ENCODE data around the gene PLCL1.
A peak's percentile ranks its signal among the peaks of the same experiment; 100 is the strongest.

The PLCL1 gene

DNA sequence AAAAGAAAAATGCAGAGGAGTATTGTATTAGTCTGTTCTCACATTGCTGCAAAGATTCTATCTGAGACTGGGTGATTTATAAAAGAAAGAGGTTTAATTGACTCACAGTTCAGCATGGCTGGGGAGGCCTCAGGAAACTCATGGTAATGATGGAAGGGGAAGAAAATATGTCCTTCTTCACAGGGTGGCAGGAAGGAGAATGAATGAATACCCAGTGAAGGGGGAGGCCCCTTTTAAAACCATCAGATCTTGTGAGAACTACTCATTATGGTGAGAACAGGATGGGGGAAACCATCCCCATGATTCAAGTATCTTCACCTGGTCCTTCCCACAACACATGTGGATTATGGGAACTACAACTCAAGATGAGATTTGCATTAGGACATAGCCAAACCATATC lies 9.1 kb upstream of the PLCL1 start:
- Histone ChIP-seq H3K36me3 (ENCODE audit: insufficient read depth, low read length) (no peaks in the 10 kb centered on the region), H3K4me3 (ENCODE audit: low read depth in 1 of 2, low read length in 2 of 2) (no peak overlapping the region), H3K27me3 (ENCODE audit: control insufficient read depth in 1 of 2, insufficient read depth in 2 of 2, low read length in 2 of 2) (no peaks in the 10 kb centered on the region), H3K27ac (ENCODE audit: low read depth, low read length) (no peak overlapping the region), H3K4me1 (ENCODE audit: insufficient read depth, low read length) (no peaks in the 10 kb centered on the region), H3K9ac (ENCODE audit: low read length) (no peak overlapping the region), H3K9me3 (ENCODE audit: low read length) (no peaks in the 10 kb centered on the region)

DNA sequence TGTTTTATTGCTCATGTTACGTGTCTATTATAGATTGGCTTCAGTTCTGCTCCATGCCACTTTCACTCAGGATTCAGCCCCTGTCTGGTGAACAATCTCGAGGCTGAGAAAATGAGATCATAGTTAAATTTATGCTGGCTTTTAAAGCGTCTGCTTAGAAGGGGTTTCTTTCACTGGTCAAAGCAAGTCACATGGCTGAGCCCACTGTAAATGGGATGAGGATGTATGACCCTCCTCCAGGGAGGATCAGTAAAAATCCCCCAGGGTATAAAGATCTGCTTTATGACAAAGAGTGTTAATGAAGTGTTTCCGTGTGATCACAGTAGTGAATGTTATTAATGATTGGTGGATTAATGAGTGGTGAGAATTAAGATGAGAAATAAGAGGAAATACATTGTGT lies 6.2 kb upstream of the PLCL1 start:
- H3K27me3 ChIP-seq (ENCODE audit: control insufficient read depth in 1 of 2, insufficient read depth in 2 of 2, low read length in 2 of 2) = no peaks in the 10 kb centered on the region
- no peak overlapping the region for H3K27ac ChIP-seq (ENCODE audit: low read depth, low read length)
- H3K4me3 ChIP-seq (ENCODE audit: low read depth in 1 of 2, low read length in 2 of 2) = no peak overlapping the region
- H3K9ac ChIP-seq (ENCODE audit: low read length) = no peak overlapping the region
- no peaks in the 10 kb centered on the region for H3K4me1 ChIP-seq (ENCODE audit: insufficient read depth, low read length)
- no peaks in the 10 kb centered on the region for H3K36me3 ChIP-seq (ENCODE audit: insufficient read depth, low read length)
- H3K9me3 ChIP-seq (ENCODE audit: low read length) = no peaks in the 10 kb centered on the region

DNA sequence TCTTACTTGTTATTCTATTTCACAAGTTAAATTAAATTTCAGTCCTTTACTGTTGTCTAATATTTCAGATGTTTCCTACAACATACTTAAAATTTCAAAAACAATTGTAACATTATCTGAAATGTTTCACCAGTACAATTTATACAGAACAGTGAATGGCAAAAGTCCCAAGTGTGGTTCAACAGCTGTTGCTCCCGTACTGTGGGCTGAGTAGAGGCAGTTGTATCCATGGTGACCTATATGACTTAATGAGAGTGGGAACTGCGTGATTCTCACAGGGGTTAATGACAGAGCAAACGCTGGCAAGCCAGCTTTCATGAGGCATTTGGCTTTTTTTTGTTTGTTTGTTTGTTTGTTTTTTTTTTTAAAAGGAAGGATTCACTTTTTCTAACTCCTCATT lies 5.3 kb upstream of the PLCL1 start:
- H3K4me1 ChIP-seq (ENCODE audit: insufficient read depth, low read length) = peaks cover 6% of the 10 kb centered on the region
- no peaks in the 10 kb centered on the region for H3K9me3 ChIP-seq (ENCODE audit: low read length)
- no peak overlapping the region for H3K9ac ChIP-seq (ENCODE audit: low read length)
- H3K27me3 ChIP-seq (ENCODE audit: control insufficient read depth in 1 of 2, insufficient read depth in 2 of 2, low read length in 2 of 2) = no peaks in the 10 kb centered on the region
- no peaks in the 10 kb centered on the region for H3K36me3 ChIP-seq (ENCODE audit: insufficient read depth, low read length)
- H3K4me3 ChIP-seq (ENCODE audit: low read depth in 1 of 2, low read length in 2 of 2) = no peak overlapping the region
- no peak overlapping the region for H3K27ac ChIP-seq (ENCODE audit: low read depth, low read length)

DNA sequence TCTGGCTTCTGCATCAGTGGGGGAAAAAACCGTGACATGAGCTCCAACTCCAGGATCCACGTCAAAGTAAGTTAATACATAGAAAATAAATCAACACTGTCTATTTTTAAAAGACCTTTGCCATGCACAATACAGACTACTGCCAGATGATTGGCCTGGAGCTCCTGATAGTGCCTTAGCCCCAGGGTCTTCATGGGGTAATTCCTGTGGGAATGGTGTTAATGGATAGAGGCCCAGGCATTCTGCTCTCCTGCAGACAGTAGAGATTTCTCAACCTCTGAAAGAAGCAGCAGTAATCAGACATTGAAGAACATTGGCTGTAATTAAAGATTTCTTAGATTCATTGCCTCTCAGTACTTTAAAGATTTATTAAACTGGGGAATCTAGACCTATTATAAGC lies 4.3 kb upstream of the PLCL1 start:
- H3K9ac ChIP-seq (ENCODE audit: low read length) = no peak overlapping the region
- H3K4me3 ChIP-seq (ENCODE audit: low read depth in 1 of 2, low read length in 2 of 2) = no peak overlapping the region
- H3K4me1 ChIP-seq (ENCODE audit: insufficient read depth, low read length) = peaks cover 8% of the 10 kb centered on the region
- H3K27ac ChIP-seq (ENCODE audit: low read depth, low read length) = no peak overlapping the region
- no peaks in the 10 kb centered on the region for H3K36me3 ChIP-seq (ENCODE audit: insufficient read depth, low read length)
- no peaks in the 10 kb centered on the region for H3K9me3 ChIP-seq (ENCODE audit: low read length)
- H3K27me3 ChIP-seq (ENCODE audit: control insufficient read depth in 1 of 2, insufficient read depth in 2 of 2, low read length in 2 of 2) = no peaks in the 10 kb centered on the region

DNA sequence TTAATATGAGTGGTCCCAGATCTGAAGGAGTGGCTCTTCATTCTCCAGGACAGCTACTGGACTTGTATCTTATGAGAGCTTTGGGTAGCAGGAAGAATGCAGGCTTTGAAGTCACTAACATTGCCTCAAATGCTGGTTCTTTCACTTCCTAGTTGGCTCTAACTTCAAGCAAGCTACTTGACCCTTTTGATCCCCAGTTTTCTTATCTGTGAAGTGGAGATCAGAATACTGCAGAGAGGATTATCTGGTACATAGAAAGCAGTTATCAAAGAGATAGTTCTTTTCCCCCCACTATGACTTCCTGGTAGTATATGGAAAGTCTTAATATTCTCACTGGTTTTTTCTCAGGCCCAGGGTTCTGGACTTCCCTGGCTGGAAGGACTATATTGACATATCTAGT lies 3.4 kb upstream of the PLCL1 start:
- no peaks in the 10 kb centered on the region for H3K36me3 ChIP-seq (ENCODE audit: insufficient read depth, low read length)
- no peaks in the 10 kb centered on the region for H3K9me3 ChIP-seq (ENCODE audit: low read length)
- no peak overlapping the region for H3K4me3 ChIP-seq (ENCODE audit: low read depth in 1 of 2, low read length in 2 of 2)
- H3K27me3 ChIP-seq (ENCODE audit: control insufficient read depth in 1 of 2, insufficient read depth in 2 of 2, low read length in 2 of 2) = no peaks in the 10 kb centered on the region
- H3K4me1 ChIP-seq (ENCODE audit: insufficient read depth, low read length) = peaks cover 8% of the 10 kb centered on the region
- H3K9ac ChIP-seq (ENCODE audit: low read length) = no peak overlapping the region
- H3K27ac ChIP-seq (ENCODE audit: low read depth, low read length) = no peak overlapping the region

DNA sequence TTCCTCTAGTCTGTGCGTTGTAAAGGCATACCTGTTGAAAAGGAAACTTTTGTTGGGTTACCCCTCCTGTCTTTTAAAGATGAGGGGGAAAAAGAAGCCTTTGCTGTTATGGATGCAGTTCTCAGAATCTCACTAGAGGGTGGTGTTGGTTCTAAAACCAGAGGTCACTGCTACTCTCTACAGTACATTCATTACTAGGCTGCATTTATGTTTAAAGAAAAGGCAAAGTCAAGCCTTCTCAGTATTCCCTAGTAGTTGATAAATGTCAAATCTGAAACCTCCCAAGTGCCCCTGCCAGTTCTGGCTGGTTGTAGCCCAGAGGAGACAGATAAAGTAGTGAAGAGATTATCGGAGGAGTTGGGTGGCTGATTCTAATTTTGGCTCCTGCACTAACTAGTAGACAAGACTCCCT lies 1.4 kb upstream of the PLCL1 start:
- H3K27me3 ChIP-seq (ENCODE audit: control insufficient read depth in 1 of 2, insufficient read depth in 2 of 2, low read length in 2 of 2) = no peaks in the 10 kb centered on the region
- H3K27ac ChIP-seq (ENCODE audit: low read depth, low read length) = peak overlapping the region; percentile 43
- no peaks in the 10 kb centered on the region for H3K9me3 ChIP-seq (ENCODE audit: low read length)
- no peaks in the 10 kb centered on the region for H3K36me3 ChIP-seq (ENCODE audit: insufficient read depth, low read length)
- peaks cover 8% of the 10 kb centered on the region for H3K4me1 ChIP-seq (ENCODE audit: insufficient read depth, low read length)
- no peak overlapping the region for H3K9ac ChIP-seq (ENCODE audit: low read length)
- H3K4me3 ChIP-seq (ENCODE audit: low read depth in 1 of 2, low read length in 2 of 2) = no peak overlapping the region

DNA sequence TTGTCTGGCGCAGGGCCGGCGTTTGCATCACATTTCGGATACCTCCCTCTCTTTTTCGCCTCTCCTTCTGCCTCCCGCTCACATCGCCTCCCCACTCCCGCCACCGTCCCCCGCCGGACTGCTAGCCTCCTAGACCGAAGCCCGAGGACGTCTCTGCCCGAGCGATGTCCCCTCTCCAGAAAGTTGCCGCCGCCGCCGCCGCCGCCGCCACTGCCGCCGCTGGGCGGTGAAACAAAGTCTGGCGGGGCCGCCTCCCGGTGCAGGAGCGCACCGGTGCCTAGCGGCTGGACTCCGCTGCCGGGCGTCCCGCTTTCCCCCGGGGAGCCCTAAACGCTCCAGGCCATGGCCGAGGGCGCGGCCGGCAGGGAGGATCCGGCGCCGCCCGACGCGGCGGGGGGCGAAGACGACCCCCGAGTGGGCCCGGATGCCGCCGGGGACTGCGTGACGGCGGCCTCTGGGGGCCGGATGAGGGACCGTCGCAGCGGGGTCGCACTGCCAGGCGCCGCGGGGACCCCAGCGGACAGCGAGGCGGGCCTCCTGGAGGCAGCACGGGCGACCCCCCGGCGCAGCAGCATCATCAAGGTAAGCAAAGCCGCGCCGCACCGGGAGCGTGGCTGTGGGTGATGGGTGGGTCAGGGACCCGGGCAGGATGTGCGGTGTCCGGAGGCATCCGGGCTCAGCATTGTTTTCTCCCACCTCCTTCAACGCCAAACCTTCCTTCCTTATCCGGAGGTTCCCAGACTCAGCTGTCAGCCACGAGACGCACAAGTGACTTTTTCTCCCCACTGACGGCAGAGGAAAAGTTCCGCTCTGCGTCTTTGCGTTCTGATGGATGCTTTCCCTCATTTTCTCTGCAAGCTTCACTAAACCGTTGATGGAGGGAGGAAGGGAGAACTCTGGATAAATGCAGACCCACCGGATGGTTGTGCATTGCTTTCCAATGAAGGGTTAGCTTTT lies 643 bp downstream of the PLCL1 start:
- Histone ChIP-seq H3K9ac (ENCODE audit: low read length) (peak overlapping the region; percentile 23), H3K9me3 (ENCODE audit: low read length) (no peaks in the 10 kb centered on the region), H3K36me3 (ENCODE audit: insufficient read depth, low read length) (no peaks in the 10 kb centered on the region), H3K27me3 (ENCODE audit: control insufficient read depth in 1 of 2, insufficient read depth in 2 of 2, low read length in 2 of 2) (no peaks in the 10 kb centered on the region), H3K4me3 (ENCODE audit: low read depth in 1 of 2, low read length in 2 of 2) (peak overlapping the region; percentile 78 to 89), H3K27ac (ENCODE audit: low read depth, low read length) (peak overlapping the region; percentile 61), H3K4me1 (ENCODE audit: insufficient read depth, low read length) (peaks cover 8% of the 10 kb centered on the region)

DNA sequence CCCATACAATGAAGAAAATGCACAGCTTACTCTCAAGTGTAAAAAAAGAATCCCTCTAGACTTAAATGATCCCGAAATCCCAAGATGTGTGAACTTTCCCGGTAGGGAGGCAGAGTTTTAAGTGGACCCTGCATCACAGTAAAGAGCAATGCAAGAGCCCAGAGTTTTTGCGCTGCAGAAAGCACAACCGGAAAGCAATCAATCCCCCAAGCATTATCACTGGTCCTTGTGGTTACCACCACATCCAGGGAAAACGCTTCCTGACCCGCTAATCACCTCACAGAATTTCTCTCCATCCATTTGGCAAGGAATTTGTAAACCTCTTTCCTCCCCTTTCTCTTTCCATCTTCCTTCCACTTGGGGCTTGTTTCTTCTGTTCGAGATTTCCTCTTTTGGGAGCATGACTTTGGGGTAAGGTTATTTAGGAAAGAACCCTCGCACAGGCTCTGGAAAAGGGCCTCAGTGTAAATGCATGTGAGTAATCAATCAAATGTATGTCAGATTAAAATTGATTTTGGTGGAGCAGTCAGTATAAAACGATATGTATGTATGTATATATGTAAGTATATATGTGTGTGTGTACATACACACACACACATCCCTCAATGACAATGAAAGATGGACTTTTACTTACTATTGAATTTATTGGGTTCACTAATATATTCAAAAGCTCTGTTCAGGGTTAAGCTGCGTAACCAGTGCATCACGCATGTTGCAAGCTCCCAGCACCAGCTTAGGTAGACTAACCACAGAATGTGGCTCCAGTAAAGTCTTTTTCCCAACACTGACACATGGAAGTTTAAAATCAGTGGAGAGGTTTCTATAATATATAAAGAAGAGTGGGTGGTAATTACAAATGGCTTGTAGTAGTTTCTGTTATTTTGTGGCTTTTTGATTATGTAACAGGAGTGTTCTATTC lies 1.6 kb downstream of the PLCL1 start:
- Histone ChIP-seq H3K4me3 (ENCODE audit: low read depth in 1 of 2, low read length in 2 of 2) (peak overlapping the region; percentile 78 to 89), H3K36me3 (ENCODE audit: insufficient read depth, low read length) (no peaks in the 10 kb centered on the region), H3K9ac (ENCODE audit: low read length) (peak overlapping the region; percentile 25), H3K9me3 (ENCODE audit: low read length) (no peaks in the 10 kb centered on the region), H3K4me1 (ENCODE audit: insufficient read depth, low read length) (peaks cover 8% of the 10 kb centered on the region), H3K27me3 (ENCODE audit: control insufficient read depth in 1 of 2, insufficient read depth in 2 of 2, low read length in 2 of 2) (no peaks in the 10 kb centered on the region), H3K27ac (ENCODE audit: low read depth, low read length) (peak overlapping the region; percentile 61)

DNA sequence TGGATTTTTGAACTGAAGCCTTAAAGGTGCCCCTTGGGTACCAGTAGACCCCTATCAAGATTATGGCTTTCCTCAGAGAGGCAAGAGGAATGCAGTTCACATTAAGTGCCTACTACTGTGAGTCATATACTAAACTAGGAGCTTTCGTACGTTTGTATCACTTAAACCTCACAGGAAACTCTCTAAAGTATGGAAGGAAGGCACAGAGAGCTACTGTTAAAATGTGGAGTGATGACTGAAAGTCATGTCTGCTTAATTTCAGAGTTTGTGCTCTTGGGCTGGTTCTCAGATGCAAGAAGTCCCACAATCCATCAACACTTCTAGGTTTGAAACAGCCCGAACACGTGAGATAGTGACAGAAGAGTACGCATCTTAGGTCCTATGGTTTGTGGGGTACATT lies 4.7 kb downstream of the PLCL1 start:
- H3K9me3 ChIP-seq (ENCODE audit: low read length) = no peaks in the 10 kb centered on the region
- no peaks in the 10 kb centered on the region for H3K27me3 ChIP-seq (ENCODE audit: control insufficient read depth in 1 of 2, insufficient read depth in 2 of 2, low read length in 2 of 2)
- peaks cover 2% of the 10 kb centered on the region for H3K4me1 ChIP-seq (ENCODE audit: insufficient read depth, low read length)
- H3K27ac ChIP-seq (ENCODE audit: low read depth, low read length) = no peak overlapping the region
- no peaks in the 10 kb centered on the region for H3K36me3 ChIP-seq (ENCODE audit: insufficient read depth, low read length)
- no peak overlapping the region for H3K9ac ChIP-seq (ENCODE audit: low read length)
- no peak overlapping the region for H3K4me3 ChIP-seq (ENCODE audit: low read depth in 1 of 2, low read length in 2 of 2)

DNA sequence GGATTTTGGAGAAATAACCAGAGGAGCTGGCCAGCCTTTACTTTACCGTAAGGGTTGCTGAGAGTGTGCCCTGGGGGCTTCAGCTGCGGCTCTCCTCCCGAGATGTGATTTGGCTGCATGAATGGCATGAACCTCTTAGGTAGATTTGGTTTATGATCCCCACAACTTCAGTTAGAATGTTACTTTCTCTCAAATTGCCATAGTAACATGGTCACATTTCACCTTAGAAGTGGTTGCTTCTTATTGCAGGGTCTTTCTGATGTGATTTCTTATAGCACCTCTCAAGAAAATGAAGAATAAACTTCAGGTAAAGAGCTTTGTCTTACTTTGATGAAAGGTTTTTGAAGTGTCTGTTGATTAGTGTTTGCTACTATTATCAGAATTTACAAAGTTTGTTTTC lies 5.6 kb downstream of the PLCL1 start:
- Histone ChIP-seq H3K9me3 (ENCODE audit: low read length) (no peaks in the 10 kb centered on the region), H3K36me3 (ENCODE audit: insufficient read depth, low read length) (no peaks in the 10 kb centered on the region), H3K27me3 (ENCODE audit: control insufficient read depth in 1 of 2, insufficient read depth in 2 of 2, low read length in 2 of 2) (no peaks in the 10 kb centered on the region), H3K4me1 (ENCODE audit: insufficient read depth, low read length) (no peaks in the 10 kb centered on the region), H3K4me3 (ENCODE audit: low read depth in 1 of 2, low read length in 2 of 2) (no peak overlapping the region), H3K9ac (ENCODE audit: low read length) (no peak overlapping the region), H3K27ac (ENCODE audit: low read depth, low read length) (no peak overlapping the region)

DNA sequence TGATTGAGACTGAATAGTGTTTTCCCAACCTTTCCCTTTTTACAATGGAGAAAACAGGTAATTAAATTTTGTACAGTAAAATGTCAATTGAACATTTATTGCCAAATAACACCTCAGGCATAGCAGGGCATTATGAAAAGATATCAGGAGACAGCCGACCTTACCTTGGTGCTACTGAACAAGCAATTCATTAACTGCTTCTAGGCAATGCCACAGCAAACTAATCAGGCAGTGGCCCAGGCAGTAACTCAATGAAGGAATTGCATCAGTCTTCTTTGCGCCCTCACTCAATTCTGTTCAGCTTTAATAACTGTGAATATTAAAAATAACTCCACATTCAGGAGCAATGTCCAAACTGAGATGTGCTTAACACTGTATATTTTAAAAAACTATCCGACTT lies 6.1 kb downstream of the PLCL1 start:
- Histone ChIP-seq H3K36me3 (ENCODE audit: insufficient read depth, low read length) (no peaks in the 10 kb centered on the region), H3K27me3 (ENCODE audit: control insufficient read depth in 1 of 2, insufficient read depth in 2 of 2, low read length in 2 of 2) (no peaks in the 10 kb centered on the region), H3K9me3 (ENCODE audit: low read length) (no peaks in the 10 kb centered on the region), H3K4me1 (ENCODE audit: insufficient read depth, low read length) (no peaks in the 10 kb centered on the region), H3K9ac (ENCODE audit: low read length) (no peak overlapping the region), H3K4me3 (ENCODE audit: low read depth in 1 of 2, low read length in 2 of 2) (no peak overlapping the region), H3K27ac (ENCODE audit: low read depth, low read length) (no peak overlapping the region)

Measured in muscle layer of colon (tissue), 2 donors.